Measurements from ENCODE around the gene IGF2BP3.

Gene IGF2BP3

GRCh38 chr7:23293500-23294073, 176.7 kb downstream of the IGF2BP3 start:
- DNase-seq, result no peak

- DNase-seq, result no peak
These were observed 177.7 kb downstream of the IGF2BP3 start for GRCh38 chr7:23292623-23293022.

- DNase-seq, result no peak
These were observed 178.2 kb downstream of the IGF2BP3 start for GRCh38 chr7:23291957-23292560.

GRCh38 chr7:23290993-23291392, 179.3 kb downstream of the IGF2BP3 start:
- DNase-seq, result no peak

GRCh38 chr7:23287612-23288011, 182.7 kb downstream of the IGF2BP3 start:
- no peak for DNase-seq

GRCh38 chr7:23285657-23286646, 184.3 kb downstream of the IGF2BP3 start:
- no peak for DNase-seq

GRCh38 chr7:23284871-23285270, 185.4 kb downstream of the IGF2BP3 start:
- no peak for DNase-seq

GRCh38 chr7:23283086-23283485, 187.2 kb downstream of the IGF2BP3 start:
- DNase-seq, result no peak

- DNase-seq, result no peak
These were observed 190.3 kb downstream of the IGF2BP3 start for GRCh38 chr7:23279819-23280525.

- no peak for DNase-seq
These were observed 192.8 kb downstream of the IGF2BP3 start for GRCh38 chr7:23277359-23277989.

- DNase-seq, result no peak
These were observed 193.3 kb downstream of the IGF2BP3 start for GRCh38 chr7:23276947-23277346.

GRCh38 chr7:23276376-23276775, 193.9 kb downstream of the IGF2BP3 start:
- DNase-seq, result no peak

- no peak for DNase-seq
These were observed 194.4 kb downstream of the IGF2BP3 start for GRCh38 chr7:23275912-23276311.

GRCh38 chr7:23273141-23273599, 197.1 kb downstream of the IGF2BP3 start:
- DNase-seq, result no peak

- DNase-seq, result no peak
These were observed 198.0 kb downstream of the IGF2BP3 start for GRCh38 chr7:23272275-23272674.

- DNase-seq, result no peak
These were observed 201.5 kb downstream of the IGF2BP3 start for GRCh38 chr7:23268746-23269145.

- no peak for DNase-seq
These were observed 202.1 kb downstream of the IGF2BP3 start for GRCh38 chr7:23268167-23268566.

GRCh38 chr7:23267357-23267756, 202.9 kb downstream of the IGF2BP3 start:
- no peak for DNase-seq

GRCh38 chr7:23266918-23267317, 203.4 kb downstream of the IGF2BP3 start:
- no peak for DNase-seq

GRCh38 chr7:23264916-23265458, 205.3 kb downstream of the IGF2BP3 start:
- no peak for DNase-seq

- no peak for DNase-seq
These were observed 208.3 kb downstream of the IGF2BP3 start for GRCh38 chr7:23261843-23262452.

GRCh38 chr7:23260371-23260770, 209.9 kb downstream of the IGF2BP3 start:
- no peak for DNase-seq
